AML-193 (cell line): Measurements from ENCODE around the gene INPP5D.
"Not testable (repeated sequence)": the region's sequence is repeated elsewhere in the genome, so short reads cannot be mapped to it uniquely, and the experiment has no call there.

Experiments
- DNase-seq, 2 experiments: peaks; one replicate each; lab custom pipeline; 2025; lab: John Stamatoyannopoulos, UW

The INPP5D gene

DNA sequence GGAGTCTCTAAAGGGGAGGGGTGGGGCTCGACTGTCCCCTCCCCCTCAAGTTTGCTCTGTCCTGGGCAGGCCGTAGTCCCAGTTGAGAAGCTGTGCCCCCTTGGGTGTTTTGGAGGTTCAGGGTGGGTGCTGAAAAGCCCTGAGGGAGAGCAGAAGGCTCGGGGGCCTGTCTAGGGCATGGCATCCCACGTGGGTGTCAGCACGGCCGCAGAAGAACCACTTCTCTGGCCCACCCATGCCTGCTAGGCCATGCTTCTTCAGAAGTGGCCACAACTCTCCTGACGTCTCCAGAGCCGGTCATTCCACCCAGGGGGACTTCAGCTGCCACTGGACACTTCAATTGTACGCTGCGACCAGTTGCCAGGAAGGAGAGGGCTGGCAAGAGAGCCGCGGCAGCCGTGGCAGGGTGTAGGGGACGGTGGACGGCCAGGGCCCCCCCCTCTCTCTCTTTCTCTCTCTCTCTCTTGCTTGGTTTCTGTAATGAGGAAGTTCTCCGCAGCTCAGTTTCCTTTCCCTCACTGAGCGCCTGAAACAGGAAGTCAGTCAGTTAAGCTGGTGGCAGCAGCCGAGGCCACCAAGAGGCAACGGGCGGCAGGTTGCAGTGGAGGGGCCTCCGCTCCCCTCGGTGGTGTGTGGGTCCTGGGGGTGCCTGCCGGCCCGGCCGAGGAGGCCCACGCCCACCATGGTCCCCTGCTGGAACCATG is at the start of gene INPP5D:
TSS of gene INPP5D (plus strand) at position 546 of the 704 bp plus-strand sequence. CDS start at position 683, 137 bp downstream.
- DNase-seq, result peak; percentile 84 to 91

DNA sequence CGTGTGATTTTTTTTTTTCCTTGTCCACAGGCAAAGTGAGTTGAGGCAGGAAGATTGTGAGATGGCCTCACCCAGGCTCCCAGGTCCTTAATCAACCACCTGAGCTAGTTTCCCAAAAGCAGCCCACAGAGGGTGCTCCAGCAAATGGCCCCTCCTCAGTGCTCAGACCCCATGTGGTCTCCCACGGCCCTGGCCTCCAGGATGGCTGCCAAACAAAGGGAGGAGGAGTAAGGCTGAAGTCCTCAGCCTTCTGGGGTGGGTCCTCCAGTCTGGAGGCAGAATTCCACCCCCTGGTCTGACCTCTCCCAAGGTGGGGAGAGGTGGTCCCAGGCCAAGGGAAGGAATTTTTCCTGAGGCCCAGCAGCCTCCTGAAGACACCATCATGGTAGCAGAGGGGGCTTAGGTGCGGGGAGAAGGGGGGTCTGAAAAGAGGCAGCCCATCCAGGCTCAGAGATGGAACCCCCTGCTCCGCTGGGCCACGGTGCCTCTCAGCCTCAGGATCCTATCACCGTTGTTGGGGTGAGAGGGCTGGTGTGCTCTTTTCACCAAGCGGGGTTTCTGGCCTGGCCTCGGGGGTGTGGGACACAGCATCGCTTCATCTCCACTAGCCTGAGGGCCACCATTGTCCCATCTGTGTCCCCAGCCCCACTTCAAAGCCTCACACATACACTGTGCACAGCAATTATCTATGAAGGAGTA is 49.4 kb upstream of the INPP5D start:
- no peak for DNase-seq

DNA sequence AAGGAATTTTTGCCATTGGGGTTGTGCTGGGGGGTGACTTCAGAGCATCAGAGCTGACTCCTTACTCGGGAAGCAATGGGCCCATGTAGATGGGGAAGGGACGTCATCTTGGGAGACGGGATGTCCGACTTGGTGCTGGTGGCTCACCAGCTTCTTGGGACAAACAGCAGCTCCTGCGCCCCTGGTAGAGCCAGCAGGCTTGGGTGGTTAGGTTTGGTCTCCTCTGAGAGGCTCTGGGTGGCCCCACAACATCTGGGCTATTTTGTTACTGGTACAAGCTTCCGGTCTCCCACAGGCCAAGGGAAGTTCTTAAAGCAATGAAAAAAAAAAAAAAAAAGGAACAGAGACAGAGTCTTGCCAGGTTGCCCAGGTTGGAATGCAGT is 48.9 kb upstream of the INPP5D start:
- no peak for DNase-seq

GRCh38 chr2:233011702-233012131 is 48.4 kb upstream of the INPP5D start:
- no peak for DNase-seq

- no peak for DNase-seq
Observed at GRCh38 chr2:233012301-233012971, 47.7 kb upstream of the INPP5D start.

GRCh38 chr2:233013027-233013461 is 47.1 kb upstream of the INPP5D start, which contains the start of gene NGEF:
Gene NGEF, minus strand, starts transcription at chr2:233013256. Its CDS starts 38,366 bp downstream, at chr2:232974890.
- no peak for DNase-seq

DNA sequence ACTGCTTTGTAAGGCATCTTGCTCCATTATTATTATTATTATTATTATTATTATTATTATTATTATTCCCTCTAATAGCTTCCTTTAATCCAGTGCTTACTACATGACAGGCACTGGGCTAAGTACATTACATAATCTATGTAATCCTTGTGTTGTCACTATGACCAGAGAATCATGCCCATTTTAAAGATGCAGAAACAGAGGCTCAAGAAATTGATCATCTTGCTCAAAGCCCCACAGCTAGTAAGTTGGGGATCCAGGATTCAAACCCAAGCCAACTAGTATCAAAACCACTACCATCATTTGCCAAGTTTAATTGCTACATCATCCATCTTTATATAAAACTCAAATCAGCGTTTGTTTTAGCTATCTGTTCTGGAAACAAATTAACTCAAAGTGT is 46.5 kb upstream of the INPP5D start:
- DNase-seq, result no peak

- no peak for DNase-seq
Observed at GRCh38 chr2:233015019-233015645, 45.0 kb upstream of the INPP5D start.

GRCh38 chr2:233017947-233018346 is 42.2 kb upstream of the INPP5D start:
- no peak for DNase-seq

GRCh38 chr2:233019610-233020009 is 40.5 kb upstream of the INPP5D start:
- not testable (repeated sequence) for DNase-seq

DNA sequence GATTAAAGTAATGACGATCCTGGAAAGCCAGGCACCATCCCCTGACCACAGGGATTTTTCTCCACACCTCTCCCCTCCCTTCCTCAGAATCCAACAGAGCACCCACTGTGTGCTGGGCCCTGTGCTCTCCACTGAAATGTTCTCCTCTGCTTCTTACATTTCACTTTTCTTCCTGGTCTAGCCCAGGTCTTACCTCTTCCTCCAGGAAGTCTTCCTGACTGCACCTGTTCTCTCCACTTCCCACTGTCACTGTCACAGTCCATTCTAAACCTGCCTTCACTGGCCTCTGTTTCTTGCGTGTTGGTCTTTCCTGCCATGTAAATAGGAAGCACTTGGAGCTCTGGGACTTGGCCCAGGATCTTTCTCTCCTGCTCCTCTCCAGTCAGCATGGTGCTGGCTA is 39.7 kb upstream of the INPP5D start:
- no peak for DNase-seq

GRCh38 chr2:233021771-233022170 is 38.4 kb upstream of the INPP5D start:
- DNase-seq, result no peak

DNA sequence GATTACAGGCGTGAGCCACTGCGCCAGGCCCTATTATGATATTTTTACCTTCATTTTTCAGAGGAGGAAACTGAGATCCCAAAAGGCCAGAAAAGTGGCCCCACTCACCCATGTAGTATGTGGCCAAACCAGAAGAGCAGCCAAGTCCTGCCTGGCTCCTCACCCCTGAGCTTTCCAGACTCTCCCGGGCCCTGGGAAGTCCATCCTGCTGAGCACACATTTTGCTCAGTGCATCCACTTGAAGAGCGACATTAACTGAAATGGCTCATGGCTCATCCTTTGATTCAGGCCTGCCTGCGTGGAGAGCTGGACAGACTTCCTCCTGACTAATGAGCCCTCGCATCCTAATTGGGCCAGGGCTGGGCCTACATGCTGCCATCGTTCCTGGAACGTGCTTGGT is 37.6 kb upstream of the INPP5D start:
- no peak for DNase-seq

GRCh38 chr2:233023007-233023760 is 37.0 kb upstream of the INPP5D start:
- DNase-seq, result no peak

- DNase-seq, result no peak
Observed at GRCh38 chr2:233023761-233024410, 36.3 kb upstream of the INPP5D start.

GRCh38 chr2:233025706-233026105 is 34.4 kb upstream of the INPP5D start:
- no peak for DNase-seq

GRCh38 chr2:233026198-233026813 is 33.8 kb upstream of the INPP5D start:
- no peak for DNase-seq

DNA sequence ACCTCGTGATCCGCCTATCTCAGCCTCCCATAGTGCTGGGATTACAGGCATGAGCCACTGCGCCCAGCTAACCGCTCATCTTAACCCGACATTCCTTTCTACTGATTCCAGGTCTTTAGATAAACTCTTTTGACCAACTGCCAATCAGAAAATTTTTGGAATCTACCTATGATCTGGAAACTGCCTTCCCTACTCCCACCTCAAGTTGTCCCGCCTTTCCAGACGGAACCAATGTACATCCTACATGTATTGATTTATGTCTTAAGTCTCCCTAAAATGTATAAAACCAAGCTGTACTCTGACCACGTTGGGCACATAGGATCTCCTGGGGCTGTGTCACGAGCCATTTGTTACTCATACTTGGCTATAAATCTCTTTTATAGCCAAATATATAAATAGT is 30.8 kb upstream of the INPP5D start:
- no peak for DNase-seq

GRCh38 chr2:233031556-233032500 is 28.3 kb upstream of the INPP5D start:
- DNase-seq, result no peak
